PC-3 (cell line): ENCODE data around the gene LPCAT4.

ENCODE experiments used
- EZH2 ChIP-seq: fragments of 300-600 bp; sonication (generic); IDR thresholded peaks from one replicate; pipeline ENCODE4 v1.6.1; 2017; ENCODE audit warnings: antibody characterized with exemption, mild to moderate bottlenecking, low read length; ENCODE audit not compliant: unreplicated experiment
- TF ChIP-seq, protein P1 (sequence below): fragments of 300-600 bp; sonication (generic); conservative IDR thresholded peaks from 2 replicates; pipeline ENCODE4 v1.5.1; 2017; ENCODE audit warnings: antibody characterized with exemption, low read depth, mild to moderate bottlenecking, low read length

DNA sequence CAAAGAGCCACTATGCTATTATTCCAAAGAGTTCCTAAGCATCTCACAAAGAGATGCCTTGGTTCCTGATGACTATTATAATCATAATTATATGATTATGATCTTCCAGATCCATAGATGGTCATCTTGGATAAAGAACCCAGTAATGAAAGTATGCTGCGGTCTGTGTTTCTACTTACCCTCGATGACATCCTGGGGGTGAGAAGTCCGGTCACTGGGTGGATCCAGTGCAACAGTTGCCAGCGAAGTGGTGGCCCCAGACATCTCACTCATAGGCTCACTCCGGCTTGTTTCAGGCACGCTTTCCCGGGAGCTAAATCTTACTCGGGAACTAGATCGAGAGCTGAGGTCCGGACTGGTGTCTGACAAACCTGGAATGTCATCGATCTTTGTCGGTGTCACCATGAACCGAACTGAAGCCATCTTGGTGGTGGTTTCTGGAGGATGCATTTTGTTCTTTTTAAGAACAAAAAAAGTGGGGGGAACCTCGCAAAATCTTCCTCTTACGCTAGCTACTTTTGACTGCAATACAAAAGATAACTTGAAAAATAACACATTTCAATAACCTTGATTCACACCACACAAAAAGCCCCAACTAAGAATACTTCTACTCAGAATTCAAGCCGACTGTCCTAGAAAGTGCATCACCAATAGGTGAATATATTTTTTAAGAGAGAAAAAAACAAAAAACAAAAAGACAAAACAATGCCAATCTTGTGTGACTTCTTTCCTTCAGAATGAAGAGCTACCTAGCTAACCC is 30.6 kb downstream of the LPCAT4 start:
- TF ChIP-seq, protein P1, sequence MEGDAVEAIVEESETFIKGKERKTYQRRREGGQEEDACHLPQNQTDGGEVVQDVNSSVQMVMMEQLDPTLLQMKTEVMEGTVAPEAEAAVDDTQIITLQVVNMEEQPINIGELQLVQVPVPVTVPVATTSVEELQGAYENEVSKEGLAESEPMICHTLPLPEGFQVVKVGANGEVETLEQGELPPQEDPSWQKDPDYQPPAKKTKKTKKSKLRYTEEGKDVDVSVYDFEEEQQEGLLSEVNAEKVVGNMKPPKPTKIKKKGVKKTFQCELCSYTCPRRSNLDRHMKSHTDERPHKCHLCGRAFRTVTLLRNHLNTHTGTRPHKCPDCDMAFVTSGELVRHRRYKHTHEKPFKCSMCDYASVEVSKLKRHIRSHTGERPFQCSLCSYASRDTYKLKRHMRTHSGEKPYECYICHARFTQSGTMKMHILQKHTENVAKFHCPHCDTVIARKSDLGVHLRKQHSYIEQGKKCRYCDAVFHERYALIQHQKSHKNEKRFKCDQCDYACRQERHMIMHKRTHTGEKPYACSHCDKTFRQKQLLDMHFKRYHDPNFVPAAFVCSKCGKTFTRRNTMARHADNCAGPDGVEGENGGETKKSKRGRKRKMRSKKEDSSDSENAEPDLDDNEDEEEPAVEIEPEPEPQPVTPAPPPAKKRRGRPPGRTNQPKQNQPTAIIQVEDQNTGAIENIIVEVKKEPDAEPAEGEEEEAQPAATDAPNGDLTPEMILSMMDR: no peak
- no peak for TF ChIP-seq EZH2
